Keratinocyte (primary cell): ENCODE data around the gene HOXC12.

Experiments
- CTCF ChIP-seq, 3 experiments: IDR thresholded peaks in 1 of 3; conservative IDR thresholded peaks in 1 of 3; optimal IDR thresholded peaks in 1 of 3; 2 replicates in 2 of 3; 3 replicates in 1 of 3; pipeline versions ENCODE3 to v1.5.1; 2011; ENCODE audit warnings: low read length in 3 of 3, mild to moderate bottlenecking in 3 of 3, moderate library complexity in 2 of 3, control low read depth in 1 of 3, inconsistent platforms in 1 of 3; ENCODE audit not compliant: insufficient read depth in 2 of 3; ENCODE audit errors: extremely low read depth in 1 of 3
- EZH2 ChIP-seq: IDR thresholded peaks from one replicate; pipeline ENCODE4 v1.6.1; 2012; ENCODE audit warnings: inconsistent platforms, mild to moderate bottlenecking, low read length, moderate library complexity

GRCh38 chr12:53993162-53994008, 38.7 kb downstream of the HOXC12 start:
- no peak for TF ChIP-seq CTCF (optimal IDR thresholded peaks at IDR 0.05 in 1 of 3, IDR thresholded peaks at IDR 0.05 in 1 of 3, conservative IDR thresholded peaks at IDR 0.05 in 1 of 3; ENCODE audit: extremely low read depth in 1 of 3, insufficient read depth in 2 of 3, low read length in 3 of 3)
- no peak for TF ChIP-seq EZH2
